HG03469 (cell line): Measurements from ENCODE around the gene RPL32.
"Not testable (repeated sequence)": the region's sequence is repeated elsewhere in the genome, so short reads cannot be mapped to it uniquely, and the experiment has no call there.

ENCODE experiments used
- ATAC-seq: cut with Tn5 transposase; IDR thresholded peaks from one replicate; pipeline ENCODE4 v1.9.1; 2021; ENCODE audit warnings: mild to moderate bottlenecking, moderate library complexity, moderate number of reproducible peaks; ENCODE audit not compliant: unreplicated experiment

Gene RPL32

DNA sequence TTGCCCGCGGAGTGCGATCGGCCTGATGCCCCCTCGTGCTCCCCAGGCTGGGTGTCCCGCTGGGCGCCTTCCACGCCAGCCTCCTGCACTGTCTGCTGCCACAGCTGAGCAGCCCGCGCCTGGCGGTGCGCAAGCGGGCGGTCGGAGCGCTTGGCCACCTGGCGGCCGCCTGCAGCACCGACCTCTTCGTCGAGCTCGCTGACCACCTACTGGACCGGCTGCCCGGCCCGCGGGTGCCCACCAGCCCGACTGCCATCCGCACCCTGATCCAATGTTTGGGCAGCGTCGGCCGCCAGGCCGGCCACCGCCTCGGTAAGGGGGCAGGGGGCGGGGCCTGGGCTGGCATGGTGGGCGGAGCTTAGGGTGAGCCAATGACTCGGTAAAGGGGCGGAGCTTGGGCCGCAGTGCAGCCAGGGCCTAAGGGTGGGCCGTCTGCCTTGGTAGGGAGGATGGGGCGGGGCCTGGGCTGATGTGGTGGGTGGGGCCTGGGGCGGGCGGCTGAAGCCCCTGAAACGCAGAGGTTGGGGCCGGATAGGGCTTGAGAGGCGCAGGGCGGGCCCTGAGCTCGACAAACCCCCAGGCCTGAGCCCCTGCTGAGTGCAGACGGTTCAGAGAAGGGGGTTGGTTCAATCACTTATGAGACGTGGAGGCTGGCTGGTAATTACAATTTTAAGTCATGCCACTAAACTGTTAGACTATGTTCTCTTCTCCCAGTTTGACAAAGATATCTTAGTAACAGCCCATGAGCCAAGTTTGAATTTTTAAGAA, 31.2 kb downstream of the RPL32 start:
- peak; percentile 96 for ATAC-seq

DNA sequence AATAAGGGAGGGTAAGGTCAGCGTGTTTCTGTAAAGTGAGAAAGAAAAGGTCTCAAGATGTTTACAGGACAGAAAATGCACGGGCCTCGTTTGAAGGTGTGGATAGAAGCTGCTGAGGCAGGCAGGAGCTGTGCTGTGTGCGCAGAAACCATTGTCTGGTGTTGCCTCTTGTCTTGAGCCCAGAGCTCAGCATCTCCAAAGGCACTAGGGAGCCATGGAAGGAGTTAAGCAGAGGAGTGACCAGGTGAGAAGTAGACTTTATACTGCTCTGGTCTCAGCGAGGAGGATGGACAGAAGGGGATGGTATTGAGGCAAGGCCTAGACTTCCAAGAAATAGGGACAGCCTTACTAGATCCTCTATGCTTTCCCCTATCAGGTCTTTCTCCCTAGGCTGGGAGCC, 31.9 kb downstream of the RPL32 start:
- no peak for ATAC-seq

- ATAC-seq: no peak
Observed at GRCh38 chr3:12809001-12809400, 32.4 kb downstream of the RPL32 start.

DNA sequence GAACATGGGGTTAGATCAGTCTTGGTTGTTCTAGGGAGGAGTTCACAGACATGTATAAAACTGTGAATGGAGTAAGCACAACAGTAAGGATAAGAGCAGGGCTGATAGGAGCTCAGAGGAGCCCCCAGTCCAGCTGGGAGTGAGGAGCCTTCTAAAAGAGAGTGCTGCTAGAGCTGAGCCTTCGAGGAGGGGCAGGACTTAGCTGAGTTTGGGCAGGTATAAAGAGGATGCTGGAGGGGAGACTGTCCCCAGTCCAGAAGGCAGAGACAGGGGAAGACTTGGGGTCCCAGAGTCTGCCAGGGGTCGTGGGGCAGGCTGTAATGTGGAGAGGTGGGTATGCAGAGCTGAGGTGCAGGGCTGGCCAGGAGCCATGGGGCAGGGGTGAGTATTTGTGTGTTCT, 32.8 kb downstream of the RPL32 start:
- no peak for ATAC-seq

- ATAC-seq: no peak
Observed at GRCh38 chr3:12807601-12808359, 33.6 kb downstream of the RPL32 start.

- ATAC-seq: no peak
Observed at GRCh38 chr3:12807066-12807465, 34.3 kb downstream of the RPL32 start.

- ATAC-seq: no peak
Observed at GRCh38 chr3:12803371-12803770, 38.0 kb downstream of the RPL32 start.

GRCh38 chr3:12799525-12800440, 41.6 kb downstream of the RPL32 start:
- no peak for ATAC-seq

GRCh38 chr3:12798559-12799179, 42.7 kb downstream of the RPL32 start:
- no peak for ATAC-seq

- no peak for ATAC-seq
Observed at GRCh38 chr3:12797892-12798558, 43.3 kb downstream of the RPL32 start.

DNA sequence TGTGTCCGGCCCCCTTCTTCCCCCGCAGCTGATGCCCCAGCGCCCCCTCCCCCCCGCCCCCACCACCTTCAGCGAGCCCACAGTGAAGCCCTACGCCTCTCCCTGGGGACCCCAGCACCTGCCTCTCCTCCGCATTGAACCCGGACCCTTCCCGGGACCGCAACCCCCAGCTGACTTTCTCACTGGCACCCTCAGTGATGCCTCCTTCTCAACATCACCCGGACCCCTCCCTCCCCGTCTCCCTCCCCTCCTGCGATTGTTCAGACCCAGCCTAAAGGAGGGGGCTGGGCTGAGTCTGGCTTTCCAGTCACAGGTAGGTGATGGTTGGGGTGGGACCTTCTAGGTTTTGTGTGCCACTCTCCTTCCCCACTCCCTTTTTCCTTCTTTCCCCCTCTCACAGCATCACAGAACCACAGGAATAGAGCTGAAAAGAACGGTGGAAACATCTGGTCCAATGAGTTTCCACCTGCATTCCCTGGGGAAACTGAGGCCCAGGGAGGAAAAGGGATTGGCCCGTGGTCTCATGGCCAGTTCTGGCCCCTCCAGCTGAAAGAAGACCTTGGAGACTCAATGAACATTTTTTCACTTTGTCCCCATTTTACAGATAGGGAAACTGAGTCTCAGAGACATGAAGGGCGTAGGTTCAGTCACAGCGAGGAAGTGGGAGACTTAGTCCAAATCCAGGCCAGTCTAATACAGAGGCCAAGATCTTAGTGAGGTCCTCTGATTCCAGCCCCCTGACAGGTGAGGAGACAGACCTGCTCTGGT, 44.1 kb downstream of the RPL32 start:
- ATAC-seq: no peak

- ATAC-seq: no peak
Observed at GRCh38 chr3:12796171-12797123, 44.9 kb downstream of the RPL32 start, which contains the start of gene CAND2. Gene CAND2 (plus strand): TSS chr3:12796680. CDS start chr3:12796721, 41 bp downstream.

DNA sequence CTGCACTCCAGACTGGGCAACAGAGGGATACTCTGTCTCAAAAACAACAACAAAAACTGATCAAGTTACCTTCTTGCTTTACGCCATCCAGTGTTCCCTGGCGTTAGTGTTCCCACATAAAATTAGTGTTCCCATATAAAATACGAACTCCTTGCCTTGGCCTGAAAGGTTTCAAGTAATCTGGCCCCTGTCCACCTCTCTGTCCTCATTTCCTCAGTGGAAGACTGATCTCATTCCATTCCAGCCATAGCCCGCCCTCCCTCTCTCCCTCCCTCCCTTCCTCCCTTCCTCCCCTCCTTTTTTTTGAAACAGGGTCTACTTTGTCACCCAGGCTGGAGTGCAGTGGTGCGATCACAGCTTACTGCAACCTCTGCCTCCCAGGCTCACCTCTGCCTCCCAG, 47.7 kb downstream of the RPL32 start:
- ATAC-seq: no peak

DNA sequence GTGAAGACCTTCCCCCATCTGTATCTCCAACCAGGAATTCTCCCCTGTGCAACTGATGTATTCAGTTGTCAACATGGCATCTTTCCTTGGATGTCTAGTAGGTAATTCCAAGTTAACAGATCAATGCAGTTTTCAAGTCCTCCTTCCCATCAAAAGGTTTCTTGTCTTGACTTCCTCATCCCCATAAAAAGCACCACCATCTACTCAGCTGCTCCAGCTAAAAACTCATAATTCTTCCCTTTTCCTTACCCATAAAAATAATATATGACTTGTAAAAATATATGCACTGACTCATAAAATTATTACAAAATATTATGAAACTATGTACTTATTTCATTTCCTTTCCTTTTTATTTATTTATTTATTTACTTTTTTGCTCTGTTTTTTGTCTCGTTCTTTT, 49.9 kb downstream of the RPL32 start:
- ATAC-seq: no peak

- ATAC-seq: not testable (repeated sequence)
Observed at GRCh38 chr3:12787967-12788690, 53.2 kb downstream of the RPL32 start.

GRCh38 chr3:12787346-12787745, 54.0 kb downstream of the RPL32 start:
- not testable (repeated sequence) for ATAC-seq

GRCh38 chr3:12785096-12785495, 56.3 kb downstream of the RPL32 start:
- ATAC-seq: no peak
